ENCODE measurements around the gene CLDN9.

CLDN9 gene

DNA sequence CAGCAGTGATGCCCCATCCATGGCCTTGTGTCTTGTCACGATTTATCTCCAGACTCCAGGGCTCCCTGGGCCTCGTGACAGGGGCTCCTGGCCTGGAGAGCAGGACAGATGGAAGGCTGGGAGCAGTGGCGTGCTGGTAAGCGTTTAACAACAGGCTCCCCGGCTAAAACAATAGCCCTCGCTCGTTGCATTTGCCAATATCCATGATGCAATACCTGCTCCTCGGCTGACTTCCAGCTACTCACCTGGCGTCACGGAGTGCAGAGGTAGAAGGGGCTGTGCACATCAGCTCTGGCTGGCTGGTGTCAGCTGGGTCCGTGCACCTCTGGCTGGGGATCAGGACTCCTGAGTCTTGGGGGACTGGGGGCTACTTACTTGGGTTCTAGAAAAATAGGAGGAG, 25.5 kb downstream of the CLDN9 start:
- H4K20me1 ChIP-seq (ENCODE audit: control insufficient read depth, insufficient read depth, low read depth, low read length): no peaks in the 10 kb centered on the region
- H3K4me1 ChIP-seq (ENCODE audit: control insufficient read depth, low read length): peaks cover 8% of the 10 kb centered on the region; the same call in 1 of the 2 replicates
- no peak overlapping the region for H3K4me2 ChIP-seq (ENCODE audit: low read length)
- no peaks in the 10 kb centered on the region for H3K9me2 ChIP-seq (replicated peaks; ENCODE audit: control insufficient read depth, low read length)
- no peaks in the 10 kb centered on the region for H3K36me3 ChIP-seq (ENCODE audit: control insufficient read depth, low read length)
- H3K27me3 ChIP-seq (ENCODE audit: control insufficient read depth, low read length): peaks cover 58% of the 10 kb centered on the region
- H3K27ac ChIP-seq (ENCODE audit: low read depth, low read length): no peak overlapping the region
- no peaks in the 10 kb centered on the region for H3K9me3 ChIP-seq (ENCODE audit: control insufficient read depth, insufficient read depth, low read length)
- TF ChIP-seq, protein P1, sequence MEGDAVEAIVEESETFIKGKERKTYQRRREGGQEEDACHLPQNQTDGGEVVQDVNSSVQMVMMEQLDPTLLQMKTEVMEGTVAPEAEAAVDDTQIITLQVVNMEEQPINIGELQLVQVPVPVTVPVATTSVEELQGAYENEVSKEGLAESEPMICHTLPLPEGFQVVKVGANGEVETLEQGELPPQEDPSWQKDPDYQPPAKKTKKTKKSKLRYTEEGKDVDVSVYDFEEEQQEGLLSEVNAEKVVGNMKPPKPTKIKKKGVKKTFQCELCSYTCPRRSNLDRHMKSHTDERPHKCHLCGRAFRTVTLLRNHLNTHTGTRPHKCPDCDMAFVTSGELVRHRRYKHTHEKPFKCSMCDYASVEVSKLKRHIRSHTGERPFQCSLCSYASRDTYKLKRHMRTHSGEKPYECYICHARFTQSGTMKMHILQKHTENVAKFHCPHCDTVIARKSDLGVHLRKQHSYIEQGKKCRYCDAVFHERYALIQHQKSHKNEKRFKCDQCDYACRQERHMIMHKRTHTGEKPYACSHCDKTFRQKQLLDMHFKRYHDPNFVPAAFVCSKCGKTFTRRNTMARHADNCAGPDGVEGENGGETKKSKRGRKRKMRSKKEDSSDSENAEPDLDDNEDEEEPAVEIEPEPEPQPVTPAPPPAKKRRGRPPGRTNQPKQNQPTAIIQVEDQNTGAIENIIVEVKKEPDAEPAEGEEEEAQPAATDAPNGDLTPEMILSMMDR (IDR thresholded peaks at IDR 0.05; ENCODE audit: low read depth, low read length, poor library complexity, severe bottlenecking): no peak
- TF ChIP-seq EZH2phosphoT487 (IDR thresholded peaks at IDR 0.05; ENCODE audit: borderline replicate concordance, low read length): no peak
- no peaks in the 10 kb centered on the region for H3K79me2 ChIP-seq (ENCODE audit: control insufficient read depth, low read length)
- no peak overlapping the region for H3K4me3 ChIP-seq (ENCODE audit: low read length)
- no peaks in the 10 kb centered on the region for H3F3A ChIP-seq (ENCODE audit: control insufficient read depth, insufficient read depth)

DNA sequence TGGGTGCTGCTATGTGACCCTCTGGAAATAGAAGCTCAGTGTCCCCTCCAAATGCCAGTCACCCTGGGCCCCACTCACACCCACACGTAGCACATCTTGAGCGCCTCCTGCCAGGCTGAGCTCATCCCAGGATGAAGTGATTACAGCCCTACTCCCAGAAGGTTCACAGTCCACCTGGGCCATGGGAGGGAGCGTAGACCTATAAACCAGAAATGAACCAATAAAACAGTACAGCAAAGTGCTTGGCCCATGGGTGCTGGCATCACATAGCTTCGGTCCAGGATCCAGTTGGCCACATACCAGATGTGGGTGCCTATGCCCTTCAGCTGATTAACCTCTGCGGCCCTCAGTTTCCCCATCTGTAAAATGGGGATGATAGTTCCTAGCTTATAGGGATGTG, 26.2 kb downstream of the CLDN9 start:
- Histone ChIP-seq H3K4me3 (ENCODE audit: low read length) (no peak overlapping the region), H3K4me1 (ENCODE audit: control insufficient read depth, low read length) (peaks cover 8% of the 10 kb centered on the region; the same call in 1 of the 2 replicates), H3K27ac (ENCODE audit: low read depth, low read length) (no peak overlapping the region), H3K36me3 (ENCODE audit: control insufficient read depth, low read length) (no peaks in the 10 kb centered on the region), H3F3A (ENCODE audit: control insufficient read depth, insufficient read depth) (no peaks in the 10 kb centered on the region; the same call in 1 of the 2 replicates), H3K79me2 (ENCODE audit: control insufficient read depth, low read length) (no peaks in the 10 kb centered on the region), H3K4me2 (ENCODE audit: low read length) (no peak overlapping the region), H3K9me3 (ENCODE audit: control insufficient read depth, insufficient read depth, low read length) (no peaks in the 10 kb centered on the region), H4K20me1 (ENCODE audit: control insufficient read depth, insufficient read depth, low read depth, low read length) (no peaks in the 10 kb centered on the region), H3K27me3 (ENCODE audit: control insufficient read depth, low read length) (peaks cover 52% of the 10 kb centered on the region), H3K9me2 (replicated peaks; ENCODE audit: control insufficient read depth, low read length) (no peaks in the 10 kb centered on the region)
- TF ChIP-seq EZH2phosphoT487 (IDR thresholded peaks at IDR 0.05; ENCODE audit: borderline replicate concordance, low read length): no peak
- TF ChIP-seq, protein P1 (IDR thresholded peaks at IDR 0.05; ENCODE audit: low read depth, low read length, poor library complexity, severe bottlenecking): no peak

DNA sequence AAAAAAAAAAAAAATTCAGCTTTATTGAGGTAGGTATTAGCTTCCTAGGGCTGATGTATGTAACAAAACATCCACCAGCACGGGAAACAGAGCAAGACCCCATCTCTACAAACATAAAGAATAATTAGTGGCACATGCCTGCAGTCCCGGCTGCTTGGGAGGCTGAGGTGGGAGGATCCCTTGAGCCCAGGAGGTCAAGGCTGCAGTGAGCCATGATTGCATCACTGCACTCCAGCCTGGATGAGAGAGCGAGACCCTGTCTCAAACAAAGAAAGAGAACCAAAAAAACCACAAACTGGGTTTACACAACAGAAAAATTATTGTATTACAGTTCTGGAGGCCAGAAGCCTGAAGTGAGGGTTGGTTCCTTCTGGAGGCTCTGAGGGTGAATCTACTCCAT, 29.7 kb downstream of the CLDN9 start:
- Histone ChIP-seq H3F3A (ENCODE audit: control insufficient read depth, insufficient read depth) (peaks cover 6% of the 10 kb centered on the region; the same call in 1 of the 2 replicates), H3K4me3 (ENCODE audit: low read length) (no peak overlapping the region), H4K20me1 (ENCODE audit: control insufficient read depth, insufficient read depth, low read depth, low read length) (no peaks in the 10 kb centered on the region), H3K4me2 (ENCODE audit: low read length) (no peak overlapping the region), H3K79me2 (ENCODE audit: control insufficient read depth, low read length) (no peaks in the 10 kb centered on the region), H3K4me1 (ENCODE audit: control insufficient read depth, low read length) (peaks cover 22% of the 10 kb centered on the region), H3K36me3 (ENCODE audit: control insufficient read depth, low read length) (no peaks in the 10 kb centered on the region), H3K27ac (ENCODE audit: low read depth, low read length) (no peak overlapping the region), H3K9me2 (replicated peaks; ENCODE audit: control insufficient read depth, low read length) (no peaks in the 10 kb centered on the region), H3K9me3 (ENCODE audit: control insufficient read depth, insufficient read depth, low read length) (no peaks in the 10 kb centered on the region), H3K27me3 (ENCODE audit: control insufficient read depth, low read length) (peaks cover 38% of the 10 kb centered on the region)
- TF ChIP-seq, protein P1 (IDR thresholded peaks at IDR 0.05; ENCODE audit: low read depth, low read length, poor library complexity, severe bottlenecking): no peak
- no peak for TF ChIP-seq EZH2phosphoT487 (IDR thresholded peaks at IDR 0.05; ENCODE audit: borderline replicate concordance, low read length)
